HG03280 (cell line): ENCODE results near the gene CHD5.

Source experiments
- ATAC-seq: cut with Tn5 transposase; IDR thresholded peaks from one replicate; pipeline ENCODE4 v1.9.1; 2021; ENCODE audit warnings: mild to moderate bottlenecking, moderate library complexity; ENCODE audit not compliant: unreplicated experiment

The CHD5 gene

DNA sequence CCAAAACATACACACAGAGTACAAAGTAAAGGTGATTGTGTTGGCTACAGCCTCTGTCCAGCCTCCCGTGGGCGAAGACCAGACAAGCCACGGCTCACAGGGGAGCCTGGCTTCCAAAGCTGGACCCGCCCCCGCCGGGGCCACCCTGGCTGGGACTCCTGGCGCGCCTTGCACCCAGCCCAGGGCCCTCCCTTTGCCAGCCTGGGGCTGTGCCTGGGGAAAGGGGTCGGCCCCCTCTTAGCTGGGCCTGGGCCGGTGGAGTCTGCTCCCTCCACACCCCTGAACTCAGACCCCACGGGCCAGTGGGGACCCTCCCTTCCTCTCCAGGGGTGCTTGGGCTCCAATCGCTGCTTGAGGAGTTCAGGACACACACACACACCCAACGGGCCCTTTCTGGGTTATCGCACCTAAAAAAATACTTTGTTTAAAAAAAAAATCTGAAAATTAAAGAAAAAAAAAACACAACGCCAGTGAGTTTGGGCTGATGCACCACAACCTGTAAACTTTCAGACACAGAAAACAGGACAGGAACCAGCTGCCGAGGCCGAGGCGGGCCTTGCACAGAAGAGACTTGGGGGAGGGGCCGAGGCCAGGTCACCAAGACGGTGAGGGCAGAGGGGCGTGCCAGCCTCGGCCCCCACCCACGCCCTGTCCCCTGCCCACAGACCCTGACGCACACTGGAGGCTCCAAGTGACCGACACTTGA lies 78.1 kb downstream of the CHD5 start:
- no peak for ATAC-seq

DNA sequence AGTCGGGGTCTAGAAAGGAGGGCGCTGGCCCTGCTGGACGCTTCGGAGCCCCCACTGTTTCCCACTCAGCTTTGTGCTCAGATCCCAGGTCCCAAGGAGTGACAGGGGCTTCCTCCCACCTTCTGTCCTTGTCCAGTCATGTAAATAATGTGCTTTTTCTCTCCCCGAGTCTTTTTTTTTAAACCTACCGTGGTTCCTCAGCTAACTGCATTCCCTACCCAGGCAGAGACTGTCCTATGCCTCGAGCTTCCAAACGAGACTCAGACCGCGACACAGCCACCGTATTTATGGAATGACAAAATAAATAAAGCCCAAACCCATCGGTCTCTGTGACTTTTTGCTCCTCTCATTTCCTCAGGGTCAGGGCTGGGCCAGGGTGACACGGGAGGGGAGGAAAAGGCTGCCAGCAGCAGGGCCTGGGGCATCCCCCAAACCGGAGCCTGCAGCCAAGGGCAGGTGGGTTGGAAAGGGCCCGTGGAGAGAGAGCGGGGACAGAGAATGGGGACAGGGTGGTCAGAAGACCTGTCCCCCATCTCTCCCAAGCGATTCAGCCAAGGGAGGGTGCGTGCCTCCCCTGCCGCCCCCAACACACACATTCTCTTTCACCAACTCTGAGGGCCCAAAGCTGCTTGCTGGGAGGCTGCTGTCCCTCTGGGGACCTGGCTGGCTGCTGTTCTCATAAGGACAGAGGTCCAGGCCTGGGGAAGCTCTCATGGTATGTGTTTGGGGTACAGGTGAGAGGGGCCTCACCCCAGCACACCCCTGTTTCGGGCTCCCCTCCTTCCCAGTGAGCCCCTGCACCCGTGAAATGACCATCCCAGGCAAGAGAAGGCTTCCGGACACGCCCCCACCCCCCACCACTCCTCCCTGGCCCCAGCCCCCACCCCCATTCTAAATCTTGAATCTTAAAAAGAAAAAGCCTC lies 79.0 kb downstream of the CHD5 start:
- ATAC-seq = no peak

DNA sequence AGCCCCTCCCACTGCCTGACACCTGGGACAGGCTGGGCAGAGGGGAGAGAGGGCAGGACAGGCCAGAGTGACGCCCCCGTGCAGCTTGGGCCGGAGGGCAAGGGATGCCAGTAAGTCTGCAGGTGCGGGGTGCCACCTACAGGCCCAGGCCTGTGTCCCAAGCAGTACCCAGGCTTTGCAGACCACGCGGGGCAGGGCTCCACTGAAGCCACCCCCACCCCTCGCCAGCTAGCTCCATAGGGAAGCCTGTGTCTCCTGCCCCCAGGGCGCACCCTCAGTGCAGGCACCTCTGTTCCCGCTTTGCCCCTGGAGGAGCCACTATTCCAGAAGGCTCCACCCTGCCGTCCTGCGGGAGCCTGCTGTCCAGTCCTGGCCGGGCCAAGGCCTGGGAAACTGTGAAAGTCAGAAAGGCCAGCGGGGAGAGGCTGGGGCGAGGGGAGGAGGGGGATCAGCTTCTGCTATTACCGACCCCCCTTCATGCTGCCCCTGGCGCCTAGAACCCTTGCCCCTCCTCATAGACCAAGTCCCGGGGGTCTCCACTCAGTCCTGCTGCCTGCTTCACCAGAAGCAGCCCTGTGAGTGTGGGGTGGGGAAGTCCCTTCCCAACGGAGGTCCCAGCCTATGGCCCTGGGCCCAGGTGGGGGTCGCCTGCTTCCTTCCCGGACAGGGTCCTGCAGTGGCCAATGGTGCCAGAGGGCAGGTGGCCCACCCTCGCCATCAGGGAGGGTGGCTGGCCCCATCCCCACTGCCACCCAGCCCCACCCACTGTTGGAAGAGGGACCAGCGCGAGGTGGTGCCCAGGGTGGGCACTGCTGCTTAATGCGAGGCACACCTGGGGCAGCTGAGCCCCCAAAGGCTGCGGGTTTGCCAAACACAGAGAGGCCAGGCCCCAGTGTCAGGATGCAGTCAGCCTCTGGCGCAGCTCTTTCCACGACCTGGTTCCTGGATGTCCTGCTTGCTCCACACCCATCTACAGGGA lies 80.0 kb downstream of the CHD5 start:
- ATAC-seq = no peak

DNA sequence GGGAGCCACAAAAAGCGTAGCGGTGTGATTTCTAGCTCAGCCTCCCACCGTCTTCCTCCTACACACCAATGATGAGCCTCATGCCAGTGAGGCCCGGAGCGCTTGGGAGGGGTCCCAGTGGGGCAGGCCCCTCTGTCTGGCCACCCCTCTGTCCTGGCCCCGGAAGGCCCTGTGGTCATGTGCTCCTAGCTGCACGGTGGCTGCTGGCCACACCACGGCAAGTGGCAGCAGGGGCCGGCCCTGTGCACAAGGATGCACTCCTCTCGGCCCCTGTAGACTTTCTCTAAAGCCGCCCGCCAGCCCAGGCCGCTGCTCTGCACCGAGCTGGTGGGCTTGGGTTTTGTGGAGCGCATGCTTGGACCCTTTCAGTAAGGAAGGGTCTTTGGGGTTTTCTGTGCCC lies 80.8 kb downstream of the CHD5 start:
- no peak for ATAC-seq

DNA sequence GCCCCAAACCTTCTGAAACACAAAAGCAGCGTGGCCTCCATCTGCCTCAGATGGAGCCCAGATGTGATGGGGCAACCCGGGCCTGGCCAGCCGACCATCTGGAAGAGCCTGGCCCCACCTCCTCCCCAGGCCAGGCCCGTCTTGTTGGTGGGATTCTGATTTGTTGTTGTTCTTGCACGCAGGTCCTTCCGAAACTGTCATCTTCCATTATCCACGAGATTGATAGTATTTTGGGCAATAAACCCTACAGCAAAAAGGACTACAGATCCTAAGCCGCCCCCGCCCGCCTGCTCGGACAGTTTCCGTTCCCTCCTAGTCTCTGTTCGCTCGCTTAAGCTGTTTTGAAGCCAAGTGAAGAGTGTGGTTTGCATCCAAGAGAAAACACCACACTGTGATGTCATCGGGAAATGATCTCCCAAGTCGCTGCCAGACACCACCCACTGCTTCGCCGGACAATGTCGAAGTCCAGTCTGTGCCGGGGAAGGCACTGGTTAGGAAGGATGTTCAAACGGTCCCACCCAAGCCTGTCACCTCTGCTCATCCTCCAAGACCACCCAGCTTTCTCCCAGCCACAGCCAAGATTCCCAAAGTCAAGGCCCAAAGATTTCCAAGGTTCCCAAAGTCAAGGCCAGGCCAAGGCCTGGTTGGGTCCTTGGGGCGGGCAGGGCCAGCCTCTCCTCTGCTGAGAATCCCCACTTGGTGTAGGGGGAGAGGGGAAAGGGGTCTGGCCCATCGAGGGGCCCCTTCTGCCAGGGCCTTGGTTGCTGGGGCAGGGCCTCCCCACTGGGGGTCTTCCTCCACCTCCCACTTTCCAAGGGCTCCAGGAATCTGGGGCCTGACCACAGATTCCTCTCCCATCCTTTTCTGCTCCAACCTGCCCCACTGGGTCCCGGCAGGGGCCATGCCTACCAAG lies 81.6 kb downstream of the CHD5 start:
- no peak for ATAC-seq

DNA sequence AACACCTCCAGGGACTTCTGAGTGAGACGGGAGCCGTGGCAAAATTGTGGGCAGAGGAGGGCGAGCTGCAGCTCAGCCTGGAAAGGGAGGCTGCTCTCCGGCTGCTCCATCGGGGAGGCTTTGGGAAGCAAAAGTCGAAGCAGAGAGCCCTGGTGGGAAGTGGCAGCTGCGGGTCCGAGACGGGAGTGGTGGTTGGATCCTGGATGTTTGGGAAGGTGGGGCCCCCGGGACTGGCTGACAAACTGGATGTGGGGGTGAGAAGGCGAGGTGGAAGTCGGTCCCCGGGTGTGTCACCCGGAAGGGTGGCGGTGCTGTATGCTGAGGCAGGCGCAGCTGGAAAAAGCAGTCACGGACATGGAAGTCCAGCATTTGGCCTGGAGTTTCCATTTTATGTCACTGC lies 82.3 kb downstream of the CHD5 start:
- no peak for ATAC-seq

DNA sequence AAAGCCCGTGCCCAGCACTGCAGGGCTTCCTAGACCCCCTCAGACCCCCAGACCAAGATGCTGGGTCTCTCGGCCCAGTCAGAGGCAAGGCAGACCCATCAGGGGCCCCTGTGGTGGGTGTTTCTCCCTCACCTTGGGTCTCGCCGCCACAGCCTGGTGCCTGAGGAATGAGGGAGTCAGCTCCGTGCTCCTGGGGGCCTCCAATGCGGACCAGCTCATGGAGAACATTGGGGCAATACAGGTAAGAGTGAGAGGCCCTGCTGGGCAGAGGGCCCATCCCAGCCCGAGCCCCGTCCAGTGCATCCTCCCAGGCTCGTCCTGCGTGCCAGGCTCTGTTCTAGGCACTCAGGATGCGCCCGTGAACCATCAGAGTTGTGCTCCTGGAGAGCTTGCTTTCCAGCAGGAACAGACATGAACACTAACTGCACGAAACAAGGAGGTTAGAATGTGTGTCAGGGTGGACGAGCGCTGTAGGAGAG lies 83.0 kb downstream of the CHD5 start:
- no peak for ATAC-seq

DNA sequence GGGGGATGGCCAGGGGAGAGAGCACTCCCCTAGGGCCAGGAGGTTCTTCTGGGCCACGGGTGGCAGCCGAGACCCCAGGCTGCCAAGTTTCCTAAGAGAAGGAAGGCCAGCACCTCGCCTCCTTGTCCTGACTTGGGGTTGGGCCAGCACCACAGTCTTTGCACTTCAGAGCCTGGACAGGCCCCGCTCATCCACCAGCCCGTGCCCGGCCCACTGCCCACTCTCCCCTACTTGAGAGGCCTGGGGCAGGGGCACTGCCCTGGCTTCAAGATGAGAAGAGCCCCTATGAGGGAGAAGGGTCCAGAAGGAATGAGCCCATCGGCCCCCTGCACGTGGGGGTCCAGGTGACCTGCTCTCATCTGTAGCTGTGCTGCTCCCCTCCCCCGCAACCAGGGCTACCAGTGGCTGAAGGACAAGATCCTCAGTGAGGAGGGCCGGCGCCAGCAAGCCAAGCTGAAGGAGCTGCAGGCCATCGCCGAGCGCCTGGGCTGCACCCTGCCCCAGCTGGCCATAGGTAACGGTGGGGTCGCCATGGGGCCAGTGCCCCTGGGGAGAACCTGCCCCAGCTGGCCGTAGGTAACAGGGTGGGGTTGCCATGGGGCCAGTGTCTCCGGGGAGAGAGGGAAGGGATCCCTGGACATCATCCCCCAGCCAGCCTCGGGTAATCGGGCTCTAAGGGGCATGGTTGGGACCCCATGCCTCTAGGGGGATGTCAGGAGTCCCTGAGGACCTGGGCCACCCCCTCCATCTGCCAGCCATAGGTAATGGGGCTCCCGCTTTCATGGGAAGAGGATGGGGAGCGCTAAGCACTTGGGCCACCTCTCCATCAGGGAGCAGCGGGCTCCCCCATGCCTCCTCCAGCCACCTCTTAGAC lies 83.6 kb downstream of the CHD5 start:
- no peak for ATAC-seq

DNA sequence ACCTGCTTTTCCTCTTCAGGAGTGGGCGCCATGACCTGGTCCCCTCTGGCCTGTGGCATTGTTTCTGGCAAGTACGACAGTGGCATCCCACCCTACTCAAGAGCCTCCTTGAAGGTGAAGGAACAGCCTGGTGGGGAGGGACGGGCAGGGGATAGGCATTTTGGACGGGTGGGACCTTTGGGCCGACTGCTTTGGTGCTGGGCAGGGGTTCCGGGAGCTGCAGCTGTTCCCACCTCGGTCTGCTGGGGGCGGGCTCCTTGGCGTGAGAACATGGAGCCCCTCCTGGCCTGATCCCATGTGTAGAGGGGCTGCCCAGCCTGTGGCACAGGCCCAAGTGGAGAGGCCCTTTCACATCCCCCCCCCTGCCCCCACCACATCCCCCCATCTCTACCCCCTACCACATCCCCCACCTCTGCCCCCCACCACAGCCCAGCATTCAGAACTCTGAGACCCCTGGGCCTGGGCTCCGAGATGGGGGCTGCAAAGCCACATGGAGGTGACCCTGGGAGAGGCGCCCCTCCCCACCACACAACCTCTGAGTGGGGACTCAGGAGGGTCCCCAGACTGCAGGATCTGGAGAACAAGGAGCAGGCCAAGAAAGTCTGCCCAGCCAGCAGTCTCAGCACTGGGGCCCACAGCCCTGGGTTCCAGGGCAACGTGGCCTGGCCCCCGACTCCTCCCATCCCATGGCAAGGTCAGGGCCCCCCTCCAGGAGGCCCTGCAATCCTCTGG lies 84.4 kb downstream of the CHD5 start:
- no peak for ATAC-seq

DNA sequence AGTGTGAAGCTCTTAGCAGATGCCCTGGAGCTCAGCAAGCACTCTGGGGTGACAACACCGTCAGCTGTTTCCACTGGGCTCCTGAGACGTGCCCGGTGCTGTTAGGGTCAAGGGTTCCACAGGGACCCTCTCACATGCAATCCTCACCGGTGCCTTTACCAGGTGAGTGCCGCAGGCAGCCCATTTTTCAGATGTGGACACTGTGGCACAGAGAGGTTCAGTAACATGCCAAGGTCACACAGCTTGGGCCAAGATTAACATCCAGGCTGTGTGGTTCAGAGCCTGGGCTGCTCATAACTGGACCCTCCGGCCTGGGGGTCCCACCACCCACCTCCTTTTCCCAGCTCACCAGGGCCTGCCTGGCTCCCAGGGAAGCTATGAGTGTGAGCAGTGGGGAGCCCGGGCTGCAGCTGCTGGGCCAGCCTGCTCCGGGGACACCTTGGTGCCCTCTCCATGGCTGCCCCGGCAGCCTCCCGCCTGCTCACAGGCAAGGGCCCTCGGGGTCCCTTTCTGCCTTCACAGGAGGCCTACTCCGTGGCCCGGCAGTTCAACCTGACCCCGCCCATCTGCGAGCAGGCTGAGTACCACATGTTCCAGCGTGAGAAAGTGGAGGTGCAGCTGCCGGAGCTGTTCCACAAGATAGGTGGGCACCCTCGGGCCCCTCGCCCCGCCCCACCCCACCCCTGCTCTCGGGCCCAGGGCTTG lies 85.2 kb downstream of the CHD5 start:
- ATAC-seq = no peak

DNA sequence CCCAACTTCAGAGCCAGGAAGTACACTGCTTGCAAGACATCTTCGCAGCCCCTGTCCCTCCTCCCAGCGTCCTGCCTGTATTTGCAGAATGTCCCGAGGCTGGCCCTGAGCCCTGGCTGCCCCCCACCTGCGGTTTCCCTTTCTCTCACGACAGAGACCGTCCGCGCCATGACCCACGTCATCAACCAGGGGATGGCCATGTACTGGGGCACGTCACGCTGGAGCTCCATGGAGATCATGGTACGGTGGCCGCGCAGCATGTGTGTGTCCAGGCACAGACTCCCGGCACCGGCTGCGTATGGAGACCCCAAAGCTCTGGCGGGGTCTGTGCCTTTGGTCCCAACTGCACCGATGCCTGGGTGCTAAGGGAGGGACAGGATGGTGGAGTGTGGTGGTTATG lies 85.9 kb downstream of the CHD5 start:
- ATAC-seq = no peak

DNA sequence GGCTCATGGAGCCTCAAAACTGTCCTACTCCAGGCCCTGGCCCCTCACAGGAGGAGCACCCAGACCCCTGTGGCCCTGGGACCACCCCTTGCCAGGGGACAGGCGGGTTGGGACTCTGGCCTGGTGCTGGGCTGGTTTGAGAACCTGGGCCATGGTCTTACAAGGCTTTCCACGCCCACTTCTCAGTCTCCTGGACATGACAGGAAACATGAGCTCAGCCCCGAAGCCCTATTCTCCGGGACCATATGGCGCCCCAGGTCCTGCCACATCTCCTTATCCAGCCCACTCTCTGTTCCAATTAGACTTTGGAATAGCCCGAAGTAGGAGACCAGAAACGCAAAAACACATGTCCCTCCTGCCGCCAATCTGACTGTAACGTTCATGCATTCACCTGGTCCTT lies 86.5 kb downstream of the CHD5 start:
- no peak for ATAC-seq

DNA sequence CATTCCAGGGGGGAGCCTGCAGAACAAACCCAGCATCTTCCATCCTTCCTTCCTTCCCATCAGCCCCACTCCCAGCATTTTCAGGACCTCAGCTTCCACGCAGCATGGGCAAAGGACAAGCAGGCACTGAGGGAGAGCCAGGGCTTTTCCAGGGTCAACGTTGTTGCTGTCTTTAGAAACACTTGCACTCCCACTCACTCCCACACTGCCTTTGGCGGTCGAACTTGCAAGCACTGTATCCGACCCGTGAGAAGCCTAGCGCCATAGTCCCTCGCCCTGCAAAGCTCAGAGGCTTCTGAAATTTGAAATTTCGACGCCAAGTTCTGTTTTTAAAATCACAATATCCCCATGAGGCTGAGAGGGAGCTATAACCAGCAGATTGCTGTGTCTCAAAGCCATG lies 87.0 kb downstream of the CHD5 start:
- ATAC-seq = no peak

DNA sequence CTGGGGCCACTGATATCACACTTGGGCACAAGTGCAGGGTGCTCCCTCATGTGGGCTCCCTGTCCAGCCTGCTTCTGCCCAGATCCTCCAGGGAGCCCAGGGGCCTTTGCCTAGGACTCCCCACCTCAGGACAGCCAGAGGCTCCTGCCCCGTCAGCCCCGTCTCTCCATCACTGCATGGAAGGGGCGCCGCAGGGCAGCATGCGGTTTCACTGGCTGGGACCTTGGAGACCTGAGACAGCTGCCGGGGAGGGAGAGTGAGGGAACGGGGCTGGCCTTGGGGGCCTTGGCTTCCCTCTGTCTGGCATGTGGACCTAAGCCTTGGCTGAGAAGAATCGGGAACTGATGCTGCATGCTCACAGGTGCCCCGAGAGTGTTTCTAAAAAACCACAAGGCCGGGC lies 87.9 kb downstream of the CHD5 start:
- ATAC-seq = no peak

DNA sequence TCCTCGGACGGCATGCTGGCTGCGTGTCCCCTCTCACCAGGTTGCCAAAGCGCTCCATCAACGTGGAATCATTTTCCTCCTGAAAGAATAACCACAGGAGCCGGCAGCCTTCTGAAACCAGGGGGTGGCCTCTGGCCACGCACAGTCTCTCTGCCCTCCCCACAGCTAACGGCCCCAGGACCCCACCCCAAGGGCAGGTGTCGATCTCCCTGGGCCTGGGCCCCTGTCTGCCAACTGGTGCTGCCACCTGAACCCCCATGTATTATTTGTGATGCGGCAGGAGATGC lies 88.4 kb downstream of the CHD5 start:
- ATAC-seq = no peak

DNA sequence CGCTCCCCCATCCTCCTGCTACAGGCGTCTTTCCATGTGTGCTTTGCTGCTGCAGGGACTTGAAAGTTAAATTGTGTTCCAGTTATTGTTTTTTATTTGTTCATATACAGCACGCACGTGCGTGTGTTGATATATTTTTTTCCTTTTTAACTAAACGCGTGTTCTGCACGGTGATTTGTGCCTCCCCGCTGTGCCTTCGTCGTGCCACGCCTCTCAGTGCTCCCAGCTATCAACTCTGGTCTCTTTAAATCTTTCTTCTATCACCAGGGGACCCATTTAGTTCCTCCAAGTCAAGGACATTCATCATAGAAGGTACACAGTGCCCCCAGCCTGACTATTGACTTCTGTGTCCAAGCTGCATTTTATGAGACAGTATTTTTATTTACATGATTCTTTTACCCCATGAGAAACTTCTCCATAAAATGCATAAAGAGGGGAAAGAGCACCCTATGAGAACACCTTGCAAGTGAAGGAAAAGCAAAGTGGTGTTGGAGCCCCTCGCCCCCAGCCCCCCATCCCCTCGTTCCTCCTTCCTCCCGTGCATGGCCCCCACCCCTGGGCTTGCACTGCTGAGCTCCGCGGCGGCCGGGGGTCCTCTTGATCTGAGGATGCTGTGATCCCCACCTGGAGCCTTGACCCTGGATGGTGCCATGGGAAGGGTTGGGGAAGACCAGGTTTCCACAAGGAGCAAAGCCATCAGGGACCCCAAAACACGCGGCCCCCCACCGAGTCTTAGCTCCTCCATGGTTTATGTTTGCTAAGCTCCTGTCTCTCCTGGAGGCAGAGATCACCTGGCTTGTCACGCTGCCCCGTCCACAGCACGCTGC lies 88.9 kb downstream of the CHD5 start:
- no peak for ATAC-seq

DNA sequence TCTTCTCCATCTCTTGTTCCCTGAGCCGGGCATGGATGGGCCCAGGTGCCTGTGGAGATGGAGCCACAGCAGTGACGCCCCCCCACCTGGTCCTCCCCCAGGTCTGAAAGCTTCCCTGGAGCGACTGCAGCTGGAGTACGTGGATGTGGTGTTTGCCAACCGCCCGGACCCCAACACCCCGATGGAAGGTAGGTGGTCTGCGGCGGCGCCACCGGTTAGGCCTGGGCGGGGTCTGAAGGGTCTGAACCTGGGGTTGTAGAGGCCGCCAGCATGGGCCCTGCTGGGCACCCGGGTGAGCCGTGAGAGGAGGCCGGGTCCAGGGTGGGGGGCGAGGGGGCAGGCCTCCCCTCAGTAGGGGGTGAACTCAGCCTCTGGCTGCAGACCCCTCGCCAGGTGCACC lies 89.8 kb downstream of the CHD5 start:
- ATAC-seq = no peak
